Erythroblast (primary cell): ENCODE data around the gene BACE1-AS.

Source experiments
- GATA1 ChIP-seq: IDR thresholded peaks from 2 replicates; pipeline ENCODE4 v1.6.1; 2011; ENCODE audit warnings: low read depth, mild to moderate bottlenecking, control low read depth, low read length, moderate library complexity
- POLR2A ChIP-seq: IDR thresholded peaks from 2 replicates; pipeline ENCODE4 v1.6.1; 2011; ENCODE audit warnings: mild to moderate bottlenecking, low read length

- TF ChIP-seq POLR2A (no peak), GATA1 (no peak)
Observed at GRCh38 chr11:117313091-117313490, 21.9 kb downstream of the BACE1-AS start.
